Bronchial epithelial cell (primary cell): ENCODE results near the gene DPYD. TPM values are rescaled to one million over a fixed set of nuclear protein-coding genes. Genes with fewer than 3 reads are reported as not detected.
A peak's percentile ranks its signal among the peaks of the same experiment; 100 is the strongest.

Source experiments
- DNase-seq: peaks from one replicate; pipeline ENCODE4 v3.0.0-alpha.2; 2010; ENCODE audit warnings: low read depth
- FAIRE-seq: peaks from 2 replicates; lab custom pipeline; 2011; peaks lifted over from hg19 to GRCh38; lab: Jason Lieb, UNC
- H3K27me3 ChIP-seq: 2 replicates; pipeline ENCODE4 v1.5.1; 2011; ENCODE audit warnings: low read length; ENCODE audit not compliant: control insufficient read depth, insufficient read depth
- H3K36me3 ChIP-seq: 2 replicates; pipeline ENCODE4 v1.5.1; 2011; ENCODE audit warnings: low read length; ENCODE audit not compliant: control insufficient read depth, insufficient read depth
- H3K4me3 ChIP-seq: 2 replicates; pipeline ENCODE4 v1.5.1; 2011; ENCODE audit warnings: mild to moderate bottlenecking, low read depth, low read length, control low read depth
- total RNA-seq: library from RNA; depleted of rRNA; stranded (reverse); fragments of >200 nt; gene quantifications from 2 replicates; pipeline ENCODE4 v1.2.1, GENCODE V29; 2014
- TF ChIP-seq, protein P1 (sequence below): IDR thresholded peaks from 2 replicates; pipeline ENCODE4 v1.5.1; 2011; ENCODE audit warnings: mild to moderate bottlenecking, moderate library complexity, low read length, control low read depth, inconsistent platforms; ENCODE audit not compliant: insufficient read depth, severe bottlenecking

The DPYD gene
- total RNA-seq, 1 donor from 2014 or later, result 1.6 TPM

DNA sequence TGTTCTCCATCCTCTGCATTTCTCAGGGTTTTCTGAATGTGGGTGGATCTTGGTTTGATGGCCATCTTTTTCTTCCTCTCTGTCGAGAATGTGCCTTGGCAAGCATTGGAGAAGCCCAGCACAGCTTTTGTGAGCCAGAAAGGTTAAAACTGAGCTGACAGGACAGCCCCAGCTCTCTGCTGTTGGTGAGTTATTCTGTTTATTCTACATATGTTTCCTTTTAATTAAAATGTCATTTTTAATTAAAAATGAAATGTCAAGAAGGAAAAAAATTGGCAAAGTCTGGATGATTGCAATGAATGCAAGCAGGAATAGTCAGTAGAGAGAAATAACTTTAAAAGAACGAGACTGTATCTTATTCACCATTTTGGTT, 873.4 kb downstream of the DPYD start:
- no peak overlapping the region for H3K4me3 ChIP-seq
- FAIRE-seq, result no peak
- TF ChIP-seq, protein P1, sequence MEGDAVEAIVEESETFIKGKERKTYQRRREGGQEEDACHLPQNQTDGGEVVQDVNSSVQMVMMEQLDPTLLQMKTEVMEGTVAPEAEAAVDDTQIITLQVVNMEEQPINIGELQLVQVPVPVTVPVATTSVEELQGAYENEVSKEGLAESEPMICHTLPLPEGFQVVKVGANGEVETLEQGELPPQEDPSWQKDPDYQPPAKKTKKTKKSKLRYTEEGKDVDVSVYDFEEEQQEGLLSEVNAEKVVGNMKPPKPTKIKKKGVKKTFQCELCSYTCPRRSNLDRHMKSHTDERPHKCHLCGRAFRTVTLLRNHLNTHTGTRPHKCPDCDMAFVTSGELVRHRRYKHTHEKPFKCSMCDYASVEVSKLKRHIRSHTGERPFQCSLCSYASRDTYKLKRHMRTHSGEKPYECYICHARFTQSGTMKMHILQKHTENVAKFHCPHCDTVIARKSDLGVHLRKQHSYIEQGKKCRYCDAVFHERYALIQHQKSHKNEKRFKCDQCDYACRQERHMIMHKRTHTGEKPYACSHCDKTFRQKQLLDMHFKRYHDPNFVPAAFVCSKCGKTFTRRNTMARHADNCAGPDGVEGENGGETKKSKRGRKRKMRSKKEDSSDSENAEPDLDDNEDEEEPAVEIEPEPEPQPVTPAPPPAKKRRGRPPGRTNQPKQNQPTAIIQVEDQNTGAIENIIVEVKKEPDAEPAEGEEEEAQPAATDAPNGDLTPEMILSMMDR, result no peak
- H3K36me3 ChIP-seq, result no peaks in the 10 kb centered on the region
- DNase-seq, result no peak
- no peaks in the 10 kb centered on the region for H3K27me3 ChIP-seq

GRCh38 chr1:97046765-97047420, 873.9 kb downstream of the DPYD start:
- TF ChIP-seq, protein P1, result no peak
- FAIRE-seq, result no peak
- no peaks in the 10 kb centered on the region for H3K36me3 ChIP-seq
- H3K27me3 ChIP-seq, result no peaks in the 10 kb centered on the region
- DNase-seq, result no peak
- H3K4me3 ChIP-seq, result no peak overlapping the region

DNA sequence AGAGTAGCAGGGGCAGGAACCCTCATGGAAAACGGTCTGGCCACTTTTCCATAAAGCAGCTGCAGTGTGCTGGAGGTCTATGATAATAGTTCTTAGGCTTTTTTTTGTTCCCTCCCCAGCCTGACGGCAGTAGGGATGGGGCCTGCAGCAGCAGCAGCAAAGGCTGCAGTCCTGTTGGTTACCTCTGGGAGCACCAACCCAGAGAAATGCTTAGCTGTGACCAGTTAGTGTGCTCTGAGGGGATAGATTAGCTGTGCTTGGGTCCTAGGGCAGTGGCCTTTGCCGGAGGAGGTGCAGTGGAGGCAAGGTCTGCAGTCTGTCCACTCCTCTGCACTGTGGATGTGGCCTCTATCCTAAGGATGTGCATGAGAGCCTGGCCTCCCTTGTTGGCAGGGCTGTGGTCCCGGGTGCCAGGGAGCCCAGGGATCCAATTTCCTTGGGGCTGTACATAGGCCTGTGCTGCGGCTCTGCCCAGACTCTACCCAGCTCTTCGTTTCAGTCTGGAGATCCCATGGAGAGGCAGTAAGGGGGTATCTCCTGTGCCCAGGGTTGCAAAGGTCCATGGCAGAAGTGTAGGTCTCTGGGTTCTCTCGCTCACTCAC, 876.6 kb downstream of the DPYD start:
- Histone ChIP-seq H3K27me3 (no peaks in the 10 kb centered on the region), H3K36me3 (no peaks in the 10 kb centered on the region), H3K4me3 (no peak overlapping the region)
- TF ChIP-seq, protein P1, result no peak
- DNase-seq, result no peak
- FAIRE-seq, result no peak

GRCh38 chr1:97042551-97042950, 878.3 kb downstream of the DPYD start:
- TF ChIP-seq, protein P1, result no peak
- H3K27me3 ChIP-seq, result no peaks in the 10 kb centered on the region
- DNase-seq (peak; percentile 8), FAIRE-seq (no peak)
- H3K4me3 ChIP-seq, result no peak overlapping the region
- H3K36me3 ChIP-seq, result no peaks in the 10 kb centered on the region

- Histone ChIP-seq H3K36me3 (no peaks in the 10 kb centered on the region), H3K4me3 (no peak overlapping the region), H3K27me3 (no peaks in the 10 kb centered on the region)
- no peak for DNase-seq
- TF ChIP-seq, protein P1, result no peak
- FAIRE-seq, result no peak
Observed at GRCh38 chr1:97041026-97041425, 879.8 kb downstream of the DPYD start.
